SH-SY5Y (cell line): ENCODE data around the gene MPC1.

Source experiments
- GATA2 ChIP-seq: IDR thresholded peaks from 2 replicates; pipeline ENCODE4 v1.6.1; 2011; ENCODE audit warnings: mild to moderate bottlenecking, low read depth, low read length
- GATA3 ChIP-seq: IDR thresholded peaks from 2 replicates; pipeline ENCODE4 v1.6.1; 2011; ENCODE audit warnings: low read depth, mild to moderate bottlenecking, low read length, moderate library complexity

DNA sequence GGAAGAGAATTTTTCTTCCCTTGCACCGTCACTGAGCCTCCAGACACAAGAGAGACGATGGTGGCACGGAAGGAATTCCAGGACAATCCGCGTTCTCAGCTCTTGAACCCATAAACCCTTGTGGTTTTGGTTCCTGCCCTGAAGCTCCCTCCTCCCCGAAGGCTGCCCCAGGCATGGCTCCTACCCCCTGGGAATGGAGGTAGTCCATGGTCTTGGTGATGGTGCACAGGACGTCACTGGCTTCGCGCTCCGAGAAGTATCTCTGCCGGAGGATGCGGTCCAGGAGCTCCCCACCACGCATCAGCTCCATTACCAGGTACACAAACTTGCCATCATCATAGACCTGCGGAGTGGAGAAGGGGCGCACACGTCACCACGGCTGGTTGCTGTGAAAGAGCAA lies 47.5 kb upstream of the MPC1 start:
- TF ChIP-seq GATA2 (no peak), GATA3 (no peak)
